H1 (cell line): Measurements from ENCODE around the gene ARHGAP26. TPM values are rescaled to one million over a fixed set of nuclear protein-coding genes. Genes with fewer than 3 reads are reported as not detected.

Experiments
- BACH1 ChIP-seq: IDR thresholded peaks from 2 replicates; pipeline ENCODE4 v1.6.1; 2012; ENCODE audit warnings: low read length, improper control_type of control experiment
- CHD2 ChIP-seq: IDR thresholded peaks from 2 replicates; pipeline ENCODE4 v1.6.1; 2012; ENCODE audit warnings: low read length, improper control_type of control experiment
- SIX5 ChIP-seq: IDR thresholded peaks from 2 replicates; pipeline ENCODE4 v1.6.1; 2011; ENCODE audit warnings: mild to moderate bottlenecking, low read depth, low read length
- polyA plus RNA-seq, 7 experiments: library from polyadenylated mRNA; depleted of rRNA in 3 of 7; stranded (reverse) in 5 of 7; unstranded in 2 of 7; fragments of >200 nt in 5 of 7; fragments of 200-250 nt in 2 of 7; gene quantifications; 1 replicate in 5 of 7; 2 replicates in 1 of 7; 4 replicates in 1 of 7; pipeline versions ENCODE4 v1.2.1 to v1.2.3, GENCODE V29; 2011 to 2013; ENCODE audit warnings: missing spikeins in 2 of 7, mixed read lengths in 2 of 7
- total RNA-seq: library from RNA; stranded (reverse); fragmentation: NEBNext Ultra II Directional; extraction: Animal tissue kit (Norgen Biotek cat#: 25700); gene quantifications from 2 replicates; pipeline ENCODE4 v1.2.1, GENCODE V29; 2021

ARHGAP26 gene
- total and polyA plus RNA-seq, 2 of the 8 experiments (the other 6 are each of a cell fraction or from before 2014, with no cell fraction given): 7.1 to 24.8 TPM

GRCh38 chr5:143101725-143102386 is 331.7 kb downstream of the ARHGAP26 start (continued):
- TF ChIP-seq BACH1 (no peak), SIX5 (no peak), CHD2 (no peak)
